ENCODE results near the gene PKD2L1. TPM values are rescaled to one million over a fixed set of nuclear protein-coding genes. Genes with fewer than 3 reads are reported as not detected.

PKD2L1 gene
- total and polyA plus RNA-seq, 2 of the 8 experiments (the other 6 are each of a cell fraction or from before 2014, with no cell fraction given), result 0.20 to 0.33 TPM

GRCh38 chr10:100253041-100253440 is 77.0 kb downstream of the PKD2L1 start:
- no peak overlapping the region for H3K4ac ChIP-seq (replicated peaks; ENCODE audit: insufficient read length, low read depth, low read length)
- no peak overlapping the region for H3K14ac ChIP-seq (ENCODE audit: insufficient read length)
- peaks cover 0 to 1% of the 10 kb centered on the region in 2 experiments for H4K20me1 ChIP-seq (replicated peaks in 1 of 2; ENCODE audit: control insufficient read depth in 1 of 2, insufficient read depth in 2 of 2, low read length in 2 of 2)
- no peaks in the 10 kb centered on the region for H3K4me1 ChIP-seq (replicated peaks in 1 of 4; ENCODE audit: control insufficient read depth in 3 of 4, insufficient read depth in 4 of 4, low read length in 3 of 4)
- no peak overlapping the region for H3K4me2 ChIP-seq (ENCODE audit: insufficient read depth in 1 of 2, low read depth in 2 of 2, low read length in 2 of 2)
- no peak overlapping the region for H2BK12ac ChIP-seq (ENCODE audit: low read depth, low read length)
- H3K36me3 ChIP-seq (ENCODE audit: control insufficient read depth in 2 of 4, insufficient read depth in 4 of 4, low read length in 3 of 4), result peaks cover 3 to 51% (median 19%) of the 10 kb centered on the region in 4 experiments; a peak in 7 of 8 replicates
- ChIA-PET POLR2A (ENCODE audit: partially characterized antibody) (interaction anchor here (1.4 to 1.5 kb wide), 2 partner anchors 10 to 14 kb away, joined by 3 to 4 read pairs; no protein-coding TSS in a partner anchor), CTCF (ENCODE audit: partially characterized antibody) (interaction anchor here (0.7 kb wide), 1 partner anchor 9 kb away, joined by 3 read pairs; no protein-coding TSS in a partner anchor)
- H3K4me3 ChIP-seq (ENCODE audit: extremely low read depth in 1 of 4, insufficient read depth in 2 of 4, low read depth in 3 of 4, low read length in 4 of 4), result no peak overlapping the region
- H3K18ac ChIP-seq (ENCODE audit: extremely low read depth, low read length), result no peak overlapping the region
- DNase-seq (ENCODE audit: low read depth in 1 of 2, low spot score in 2 of 2), result no peak
- no peak overlapping the region for H3K9ac ChIP-seq (replicated peaks in 1 of 4; ENCODE audit: extremely low read depth in 1 of 4, low read depth in 3 of 4, low read length in 3 of 4)
- no peak overlapping the region for H3K27ac ChIP-seq (ENCODE audit: low read depth, low read length)
- no peak overlapping the region for H4K91ac ChIP-seq (replicated peaks; ENCODE audit: insufficient read length, low read length)
- no peak overlapping the region for H2BK5ac ChIP-seq (ENCODE audit: low read depth, low read length)
- H4K8ac ChIP-seq (ENCODE audit: extremely low read depth, insufficient read depth, low read length), result no peak overlapping the region
- H4K5ac ChIP-seq (ENCODE audit: insufficient read length, low read depth, low read length), result no peak overlapping the region
- H3K9me3 ChIP-seq (ENCODE audit: insufficient read depth in 2 of 2, low read depth in 1 of 2, low read length in 1 of 2), result no peaks in the 10 kb centered on the region
- H3K79me1 ChIP-seq (ENCODE audit: low read depth, low read length), result no peaks in the 10 kb centered on the region
- no peak overlapping the region for H2BK20ac ChIP-seq (ENCODE audit: low read length)
- no peak overlapping the region for H2BK120ac ChIP-seq (replicated peaks; ENCODE audit: low read depth, low read length)
- no peaks in the 10 kb centered on the region for H3K27me3 ChIP-seq (replicated peaks in 1 of 4; ENCODE audit: control insufficient read depth in 3 of 4, extremely low read depth in 1 of 4, insufficient read depth in 3 of 4, low read length in 3 of 4)
- no peak overlapping the region for H2AFZ ChIP-seq (ENCODE audit: low read length)
- TF ChIP-seq, protein P1, sequence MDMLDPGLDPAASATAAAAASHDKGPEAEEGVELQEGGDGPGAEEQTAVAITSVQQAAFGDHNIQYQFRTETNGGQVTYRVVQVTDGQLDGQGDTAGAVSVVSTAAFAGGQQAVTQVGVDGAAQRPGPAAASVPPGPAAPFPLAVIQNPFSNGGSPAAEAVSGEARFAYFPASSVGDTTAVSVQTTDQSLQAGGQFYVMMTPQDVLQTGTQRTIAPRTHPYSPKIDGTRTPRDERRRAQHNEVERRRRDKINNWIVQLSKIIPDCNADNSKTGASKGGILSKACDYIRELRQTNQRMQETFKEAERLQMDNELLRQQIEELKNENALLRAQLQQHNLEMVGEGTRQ (IDR thresholded peaks at IDR 0.05; ENCODE audit: low read length), result no peak
- TF ChIP-seq BCL11A (IDR thresholded peaks at IDR 0.05; ENCODE audit: low read depth in 2 of 2, low read length in 2 of 2) (no peak), SUZ12 (IDR thresholded peaks at IDR 0.05; ENCODE audit: low read length) (no peak)
- WGBS, 2 experiments (ENCODE audit: extremely low coverage in 1 of 2, insufficient coverage in 1 of 2, insufficient read length in 1 of 2, insufficient replicate concordance in 2 of 2, low coverage in 1 of 2, low lambda C conversion rate in 2 of 2, missing lambda C conversion rate in 1 of 2), result 92% methylated on average over 5 of the region's 5 CpGs; no CpG with 5 or more reads in 1 of the 2 experiments
- no peak overlapping the region for H2BK15ac ChIP-seq (ENCODE audit: low read length)
- no peak for FAIRE-seq
- H3K23me2 ChIP-seq (ENCODE audit: low read depth, low read length), result no peaks in the 10 kb centered on the region
- H3K56ac ChIP-seq (replicated peaks; ENCODE audit: insufficient read length, low read depth, low read length), result no peak overlapping the region
- no peaks in the 10 kb centered on the region for H3K79me2 ChIP-seq (ENCODE audit: control insufficient read depth in 1 of 2, insufficient read depth in 2 of 2, low read length in 2 of 2)
- H3K23ac ChIP-seq (ENCODE audit: insufficient read length), result no peak overlapping the region
- no peak overlapping the region for H2AK5ac ChIP-seq (ENCODE audit: low read depth, low read length)

Data from H1 (cell line).